ENCODE results near the gene KLHL14. TPM values are rescaled to one million over a fixed set of nuclear protein-coding genes. Genes with fewer than 3 reads are reported as not detected.
A peak's percentile ranks its signal among the peaks of the same experiment; 100 is the strongest.

KLHL14 gene
- total and polyA plus RNA-seq, 2 of the 13 experiments (the other 11 are each of a cell fraction or from before 2014, with no cell fraction given), result 16.0 to 41.8 TPM

DNA sequence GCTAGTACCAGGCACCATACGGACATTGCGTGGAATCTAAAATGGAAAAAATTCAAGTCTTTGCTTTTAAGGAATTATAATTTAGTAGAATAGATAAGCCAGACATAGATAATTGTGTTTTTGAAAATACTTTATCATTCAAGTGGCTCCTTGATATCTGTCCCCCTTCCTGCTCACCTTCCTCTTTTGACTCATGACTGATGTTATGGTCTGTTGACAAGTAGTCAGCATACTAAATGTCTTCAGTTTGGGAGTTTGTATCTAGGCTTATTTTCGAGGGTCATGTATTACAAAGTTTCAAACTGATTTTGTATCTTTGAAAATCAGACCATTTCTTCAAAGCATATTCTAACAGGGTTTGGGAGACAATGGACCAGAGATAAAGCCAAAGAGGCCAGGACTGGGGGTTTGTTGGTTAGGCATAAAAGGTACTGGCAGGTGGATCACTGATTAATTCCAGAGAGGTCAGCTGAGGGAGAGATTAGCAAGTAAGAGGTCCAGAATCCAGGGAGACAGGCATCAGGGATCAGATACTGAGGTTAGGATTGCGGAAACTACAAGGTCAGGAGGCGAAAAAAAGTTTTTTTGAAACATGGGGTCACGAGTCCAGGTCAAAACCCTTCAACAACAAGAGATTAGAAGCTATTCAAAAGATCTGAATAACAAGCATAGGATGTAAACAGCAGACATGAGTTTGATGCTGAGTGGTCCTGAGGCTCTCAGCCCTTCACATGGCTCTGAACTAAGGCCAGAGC, 31.5 kb upstream of the KLHL14 start (continued):
- TF ChIP-seq ZNF432 (CRISPR knock-in tag; IDR thresholded peaks at IDR 0.05; ENCODE audit: borderline replicate concordance) (no peak), EEA1 (CRISPR knock-in tag; IDR thresholded peaks at IDR 0.05; ENCODE audit: borderline replicate concordance) (no peak), ZFP36L1 (CRISPR knock-in tag; IDR thresholded peaks at IDR 0.05) (0 out of 2 replicates have a peak, but pooled peaks have one; percentile 63), SMAD3 (CRISPR knock-in tag; IDR thresholded peaks at IDR 0.05) (peak; percentile 67; the same call in 1 of the 2 replicates), ZNF264 (CRISPR knock-in tag; IDR thresholded peaks at IDR 0.05) (0 out of 2 replicates have a peak, but pooled peaks have one; percentile 57), MYC (CRISPR knock-in tag; IDR thresholded peaks at IDR 0.05; ENCODE audit: borderline replicate concordance) (peak; percentile 42; the same call in 1 of the 2 replicates), ATAD3A (CRISPR knock-in tag; IDR thresholded peaks at IDR 0.05) (no peak), JUN (CRISPR knock-in tag; IDR thresholded peaks at IDR 0.05) (peak; percentile 74), ZNF484 (CRISPR knock-in tag; IDR thresholded peaks at IDR 0.05; ENCODE audit: borderline replicate concordance, low read depth) (no peak), RBAK (CRISPR knock-in tag; IDR thresholded peaks at IDR 0.05) (no peak), RAD51 (IDR thresholded peaks at IDR 0.05; ENCODE audit: borderline replicate concordance) (peak; percentile 27; the same call in 1 of the 2 replicates), BORCS8-MEF2B (CRISPR knock-in tag; IDR thresholded peaks at IDR 0.05) (no peak), KLF16 (CRISPR knock-in tag; IDR thresholded peaks at IDR 0.05) (peak in 1 of 2 experiments; percentile 84; a peak in 1 of 4 replicates), EED (CRISPR knock-in tag; IDR thresholded peaks at IDR 0.05) (no peak), MAZ (IDR thresholded peaks at IDR 0.05; ENCODE audit: borderline replicate concordance, low read depth, low read length) (no peak), MAZ (CRISPR knock-in tag; IDR thresholded peaks at IDR 0.05; ENCODE audit: low read depth) (0 out of 2 replicates have a peak, but pooled peaks have one; percentile 41), NCOA2 (CRISPR knock-in tag; IDR thresholded peaks at IDR 0.05) (peak; percentile 98)
- TF ChIP-seq, protein P1, sequence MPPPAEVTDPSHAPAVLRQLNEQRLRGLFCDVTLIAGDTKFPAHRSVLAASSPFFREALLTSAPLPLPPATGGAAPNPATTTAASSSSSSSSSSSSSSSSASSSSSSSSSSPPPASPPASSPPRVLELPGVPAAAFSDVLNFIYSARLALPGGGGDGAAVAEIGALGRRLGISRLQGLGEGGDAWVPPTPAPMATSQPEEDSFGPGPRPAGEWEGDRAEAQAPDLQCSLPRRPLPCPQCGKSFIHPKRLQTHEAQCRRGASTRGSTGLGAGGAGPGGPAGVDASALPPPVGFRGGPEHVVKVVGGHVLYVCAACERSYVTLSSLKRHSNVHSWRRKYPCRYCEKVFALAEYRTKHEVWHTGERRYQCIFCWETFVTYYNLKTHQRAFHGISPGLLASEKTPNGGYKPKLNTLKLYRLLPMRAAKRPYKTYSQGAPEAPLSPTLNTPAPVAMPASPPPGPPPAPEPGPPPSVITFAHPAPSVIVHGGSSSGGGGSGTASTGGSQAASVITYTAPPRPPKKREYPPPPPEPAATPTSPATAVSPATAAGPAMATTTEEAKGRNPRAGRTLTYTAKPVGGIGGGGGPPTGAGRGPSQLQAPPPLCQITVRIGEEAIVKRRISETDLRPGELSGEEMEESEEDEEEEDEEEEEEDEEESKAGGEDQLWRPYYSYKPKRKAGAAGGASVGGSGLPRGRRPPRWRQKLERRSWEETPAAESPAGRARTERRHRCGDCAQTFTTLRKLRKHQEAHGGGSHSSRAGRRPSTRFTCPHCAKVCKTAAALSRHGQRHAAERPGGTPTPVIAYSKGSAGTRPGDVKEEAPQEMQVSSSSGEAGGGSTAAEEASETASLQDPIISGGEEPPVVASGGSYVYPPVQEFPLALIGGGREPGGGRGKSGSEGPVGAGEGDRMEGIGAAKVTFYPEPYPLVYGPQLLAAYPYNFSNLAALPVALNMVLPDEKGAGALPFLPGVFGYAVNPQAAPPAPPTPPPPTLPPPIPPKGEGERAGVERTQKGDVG (CRISPR knock-in tag; IDR thresholded peaks at IDR 0.05; ENCODE audit: borderline replicate concordance), result no peak
- TF ChIP-seq, protein P2, sequence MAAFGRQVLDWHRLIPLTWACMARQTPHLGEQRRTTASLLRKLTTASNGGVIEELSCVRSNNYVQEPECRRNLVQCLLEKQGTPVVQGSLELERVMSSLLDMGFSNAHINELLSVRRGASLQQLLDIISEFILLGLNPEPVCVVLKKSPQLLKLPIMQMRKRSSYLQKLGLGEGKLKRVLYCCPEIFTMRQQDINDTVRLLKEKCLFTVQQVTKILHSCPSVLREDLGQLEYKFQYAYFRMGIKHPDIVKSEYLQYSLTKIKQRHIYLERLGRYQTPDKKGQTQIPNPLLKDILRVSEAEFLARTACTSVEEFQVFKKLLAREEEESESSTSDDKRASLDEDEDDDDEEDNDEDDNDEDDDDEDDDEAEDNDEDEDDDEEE (CRISPR knock-in tag; IDR thresholded peaks at IDR 0.05), result no peak
- TF ChIP-seq, protein P3, sequence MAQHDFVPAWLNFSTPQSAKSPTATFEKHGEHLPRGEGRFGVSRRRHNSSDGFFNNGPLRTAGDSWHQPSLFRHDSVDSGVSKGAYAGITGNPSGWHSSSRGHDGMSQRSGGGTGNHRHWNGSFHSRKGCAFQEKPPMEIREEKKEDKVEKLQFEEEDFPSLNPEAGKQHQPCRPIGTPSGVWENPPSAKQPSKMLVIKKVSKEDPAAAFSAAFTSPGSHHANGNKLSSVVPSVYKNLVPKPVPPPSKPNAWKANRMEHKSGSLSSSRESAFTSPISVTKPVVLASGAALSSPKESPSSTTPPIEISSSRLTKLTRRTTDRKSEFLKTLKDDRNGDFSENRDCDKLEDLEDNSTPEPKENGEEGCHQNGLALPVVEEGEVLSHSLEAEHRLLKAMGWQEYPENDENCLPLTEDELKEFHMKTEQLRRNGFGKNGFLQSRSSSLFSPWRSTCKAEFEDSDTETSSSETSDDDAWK (CRISPR knock-in tag; IDR thresholded peaks at IDR 0.05), result no peak
- TF ChIP-seq, protein P4, sequence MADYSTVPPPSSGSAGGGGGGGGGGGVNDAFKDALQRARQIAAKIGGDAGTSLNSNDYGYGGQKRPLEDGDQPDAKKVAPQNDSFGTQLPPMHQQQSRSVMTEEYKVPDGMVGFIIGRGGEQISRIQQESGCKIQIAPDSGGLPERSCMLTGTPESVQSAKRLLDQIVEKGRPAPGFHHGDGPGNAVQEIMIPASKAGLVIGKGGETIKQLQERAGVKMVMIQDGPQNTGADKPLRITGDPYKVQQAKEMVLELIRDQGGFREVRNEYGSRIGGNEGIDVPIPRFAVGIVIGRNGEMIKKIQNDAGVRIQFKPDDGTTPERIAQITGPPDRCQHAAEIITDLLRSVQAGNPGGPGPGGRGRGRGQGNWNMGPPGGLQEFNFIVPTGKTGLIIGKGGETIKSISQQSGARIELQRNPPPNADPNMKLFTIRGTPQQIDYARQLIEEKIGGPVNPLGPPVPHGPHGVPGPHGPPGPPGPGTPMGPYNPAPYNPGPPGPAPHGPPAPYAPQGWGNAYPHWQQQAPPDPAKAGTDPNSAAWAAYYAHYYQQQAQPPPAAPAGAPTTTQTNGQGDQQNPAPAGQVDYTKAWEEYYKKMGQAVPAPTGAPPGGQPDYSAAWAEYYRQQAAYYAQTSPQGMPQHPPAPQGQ (CRISPR knock-in tag; IDR thresholded peaks at IDR 0.05; ENCODE audit: borderline replicate concordance), result no peak

Measured in HepG2 (cell line).